Measurements from ENCODE around the gene TTC14. TPM values are rescaled to one million over a fixed set of nuclear protein-coding genes. Genes with fewer than 3 reads are reported as not detected.

TTC14 gene
- polyA plus RNA-seq, 1 donor from 2014 or later: 163 TPM

- Histone ChIP-seq H3K36me3 (ENCODE audit: insufficient read depth, low read length) (no peaks in the 10 kb centered on the region), H3K27me3 (ENCODE audit: insufficient read depth, low read depth, low read length) (no peaks in the 10 kb centered on the region), H3K27ac (ENCODE audit: low read length) (no peak overlapping the region), H4K20me1 (ENCODE audit: insufficient read depth) (no peaks in the 10 kb centered on the region), H2AFZ (ENCODE audit: low read depth, low read length) (no peak overlapping the region), H3K4me3 (ENCODE audit: low read length) (no peak overlapping the region), H3K4me2 (ENCODE audit: low read length) (no peak overlapping the region), H3K9me3 (ENCODE audit: low read length) (no peaks in the 10 kb centered on the region), H3F3A (ENCODE audit: insufficient read depth, low read length, poor library complexity, severe bottlenecking) (no peaks in the 10 kb centered on the region), H3K9me2 (ENCODE audit: insufficient read depth, low read length) (no peaks in the 10 kb centered on the region), H3K9ac (ENCODE audit: low read length) (no peak overlapping the region), H3K79me2 (replicated peaks; ENCODE audit: insufficient read depth, low read length) (no peaks in the 10 kb centered on the region)
- no peak for TF ChIP-seq TAF1 (IDR thresholded peaks at IDR 0.05; ENCODE audit: low read depth)
- no peak for TF ChIP-seq CTCF (IDR thresholded peaks at IDR 0.05; ENCODE audit: poor library complexity, severe bottlenecking)
- no peak for TF ChIP-seq SMC3 (conservative IDR thresholded peaks at IDR 0.05; ENCODE audit: poor library complexity)
- TF ChIP-seq RAD21 (conservative IDR thresholded peaks at IDR 0.05): no peak
- no peak for TF ChIP-seq EZH2 (IDR thresholded peaks at IDR 0.05; ENCODE audit: borderline replicate concordance, insufficient read depth, low read length, poor library complexity, severe bottlenecking)
- no peak for TF ChIP-seq REST (IDR thresholded peaks at IDR 0.05; ENCODE audit: borderline replicate concordance)
- no peak for TF ChIP-seq POLR2AphosphoS5 (IDR thresholded peaks at IDR 0.05)
- TF ChIP-seq MXI1 (conservative IDR thresholded peaks at IDR 0.05; ENCODE audit: poor library complexity, severe bottlenecking): no peak
- no peak for TF ChIP-seq EP300 (conservative IDR thresholded peaks at IDR 0.05; ENCODE audit: poor library complexity, severe bottlenecking)
These were observed 29.9 kb upstream of the TTC14 start for GRCh38 chr3:180571831-180572598.

- Histone ChIP-seq H3K27ac (ENCODE audit: low read length) (no peak overlapping the region), H3F3A (ENCODE audit: insufficient read depth, low read length, poor library complexity, severe bottlenecking) (no peaks in the 10 kb centered on the region), H3K9me3 (ENCODE audit: low read length) (no peaks in the 10 kb centered on the region), H3K9ac (ENCODE audit: low read length) (no peak overlapping the region), H2AFZ (ENCODE audit: low read depth, low read length) (no peak overlapping the region), H3K4me2 (ENCODE audit: low read length) (no peak overlapping the region), H3K79me2 (replicated peaks; ENCODE audit: insufficient read depth, low read length) (no peaks in the 10 kb centered on the region), H4K20me1 (ENCODE audit: insufficient read depth) (no peaks in the 10 kb centered on the region), H3K36me3 (ENCODE audit: insufficient read depth, low read length) (no peaks in the 10 kb centered on the region), H3K9me2 (ENCODE audit: insufficient read depth, low read length) (no peaks in the 10 kb centered on the region), H3K27me3 (ENCODE audit: insufficient read depth, low read depth, low read length) (no peaks in the 10 kb centered on the region), H3K4me3 (ENCODE audit: low read length) (no peak overlapping the region)
- TF ChIP-seq POLR2AphosphoS5 (IDR thresholded peaks at IDR 0.05) (no peak), REST (IDR thresholded peaks at IDR 0.05; ENCODE audit: borderline replicate concordance) (no peak), EP300 (conservative IDR thresholded peaks at IDR 0.05; ENCODE audit: poor library complexity, severe bottlenecking) (no peak), MXI1 (conservative IDR thresholded peaks at IDR 0.05; ENCODE audit: poor library complexity, severe bottlenecking) (no peak)
These were observed 26.4 kb upstream of the TTC14 start for GRCh38 chr3:180575571-180575970.
